ENCODE data around the gene BTNL2.

Gene BTNL2

GRCh38 chr6:32442243-32442667, 35.3 kb upstream of the BTNL2 start:
- Histone ChIP-seq H3K9me3 (ENCODE audit: control insufficient read depth, insufficient read depth, low read depth, low read length) (no peaks in the 10 kb centered on the region), H3K4me3 (ENCODE audit: low read depth, low read length) (no peak overlapping the region), H3K4me1 (ENCODE audit: control insufficient read depth, insufficient read depth, low read length) (no peaks in the 10 kb centered on the region), H3K27ac (ENCODE audit: extremely low read depth, low read depth, low read length) (no peak overlapping the region), H3K36me3 (ENCODE audit: control insufficient read depth in 2 of 2, insufficient read depth in 1 of 2, low read length in 2 of 2) (no peaks in the 10 kb centered on the region)
- no peak for TF ChIP-seq ZNF16 (tag by site-specific recombination; IDR thresholded peaks at IDR 0.05; ENCODE audit: low read depth)
- no peak for TF ChIP-seq GLIS2 (tag by site-specific recombination; IDR thresholded peaks at IDR 0.05)
- TF ChIP-seq ZIC2 (tag by site-specific recombination; IDR thresholded peaks at IDR 0.05), result no peak
- TF ChIP-seq ZNF843 (tag by site-specific recombination; IDR thresholded peaks at IDR 0.05), result no peak
- TF ChIP-seq ZNF544 (tag by site-specific recombination; IDR thresholded peaks at IDR 0.05), result no peak
- no peak for TF ChIP-seq ZNF596 (tag by site-specific recombination; IDR thresholded peaks at IDR 0.05)
- TF ChIP-seq ZNF404 (tag by site-specific recombination; IDR thresholded peaks at IDR 0.05), result no peak
- TF ChIP-seq GLIS1 (tag by site-specific recombination; IDR thresholded peaks at IDR 0.05), result no peak
- TF ChIP-seq MYNN (tag by site-specific recombination; IDR thresholded peaks at IDR 0.05; ENCODE audit: borderline replicate concordance), result no peak
- no peak for TF ChIP-seq ZNF202 (tag by site-specific recombination; IDR thresholded peaks at IDR 0.05; ENCODE audit: borderline replicate concordance)
- TF ChIP-seq ZNF248 (tag by site-specific recombination; IDR thresholded peaks at IDR 0.05), result no peak
- no peak for TF ChIP-seq ELK4 (IDR thresholded peaks at IDR 0.05; ENCODE audit: borderline replicate concordance, low read depth, low read length)
- no peak for TF ChIP-seq INSM2 (tag by site-specific recombination; IDR thresholded peaks at IDR 0.05)
- no peak for TF ChIP-seq REPIN1 (tag by site-specific recombination; IDR thresholded peaks at IDR 0.05; ENCODE audit: low read depth)
- TF ChIP-seq ZBTB17 (tag by site-specific recombination; IDR thresholded peaks at IDR 0.05), result no peak
- no peak for TF ChIP-seq CTCF (tag by site-specific recombination; IDR thresholded peaks at IDR 0.05)
- TF ChIP-seq KLF16 (tag by site-specific recombination; IDR thresholded peaks at IDR 0.05), result no peak
- TF ChIP-seq ZNF610 (tag by site-specific recombination; IDR thresholded peaks at IDR 0.05; ENCODE audit: borderline replicate concordance), result no peak
- no peak for TF ChIP-seq PRDM10 (tag by site-specific recombination; IDR thresholded peaks at IDR 0.05)
- ChIA-PET CTCF (interaction anchor here (0.6 to 1.8 kb wide), 4 partner anchors 11 to 344 kb away, joined by 3 to 5 read pairs (median 3); no protein-coding TSS in a partner anchor), POLR2A (no interaction called here)

All from HEK293 (cell line).